Transverse colon (tissue), 4 donors: ENCODE data around the gene ARFGAP3.

Experiments
- CTCF ChIP-seq, 5 experiments: fragments of 200-600 bp in 3 of 5; fragments of 450-650 bp in 2 of 5; sonication (generic) in 3 of 5; IDR thresholded peaks; 1 replicate in 2 of 5; 2 replicates in 3 of 5; pipeline ENCODE4 v1.5.1; 2016 to 2017; ENCODE audit warnings: antibody characterized with exemption in 5 of 5, inconsistent platforms in 3 of 5, mild to moderate bottlenecking in 2 of 5, moderate library complexity in 1 of 5
- POLR2AphosphoS5 ChIP-seq, 3 donors: sonication (generic); formaldehyde crosslinking; IDR thresholded peaks; one replicate each; pipeline ENCODE4 v1.6.1; 2016; ENCODE audit warnings: antibody characterized with exemption in 3 of 3

- TF ChIP-seq CTCF (IDR thresholded peaks at IDR 0.05), result no peak
- TF ChIP-seq POLR2AphosphoS5 (IDR thresholded peaks at IDR 0.05), result no peak
These were observed 57.3 kb downstream of the ARFGAP3 start for GRCh38 chr22:42799461-42800405.
